GM18507 (cell line): ENCODE results near the gene OARD1.

ENCODE experiments used
- DNase-seq: peaks from one replicate; pipeline ENCODE4 v3.0.0; 2011; ENCODE audit warnings: low read depth; ENCODE audit not compliant: insufficient read length; ENCODE audit errors: extremely low spot score
- FAIRE-seq: peaks from 2 replicates; lab custom pipeline; 2011; peaks lifted over from hg19 to GRCh38; lab: Jason Lieb, UNC

Gene OARD1

DNA sequence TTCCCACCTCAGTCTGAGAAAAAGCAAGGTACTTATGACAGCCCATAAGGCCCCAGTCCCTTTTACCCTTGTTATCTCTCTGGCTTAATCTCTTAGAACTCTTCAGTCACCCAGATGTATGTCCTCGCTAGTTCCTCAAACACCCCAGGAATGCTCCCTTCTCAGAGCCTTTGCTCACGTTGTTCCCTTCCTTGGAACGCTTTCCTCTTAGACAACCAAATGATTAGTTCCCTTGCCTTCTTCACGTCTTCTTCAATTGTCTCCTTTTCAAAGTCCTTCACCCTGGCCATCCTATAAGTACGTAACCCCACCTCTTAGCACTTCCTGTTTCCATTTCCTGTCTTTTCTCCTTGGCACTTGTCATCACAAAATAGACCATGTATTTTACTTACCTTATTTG, 20.3 kb downstream of the OARD1 start:
- DNase-seq (no peak), FAIRE-seq (no peak)

DNA sequence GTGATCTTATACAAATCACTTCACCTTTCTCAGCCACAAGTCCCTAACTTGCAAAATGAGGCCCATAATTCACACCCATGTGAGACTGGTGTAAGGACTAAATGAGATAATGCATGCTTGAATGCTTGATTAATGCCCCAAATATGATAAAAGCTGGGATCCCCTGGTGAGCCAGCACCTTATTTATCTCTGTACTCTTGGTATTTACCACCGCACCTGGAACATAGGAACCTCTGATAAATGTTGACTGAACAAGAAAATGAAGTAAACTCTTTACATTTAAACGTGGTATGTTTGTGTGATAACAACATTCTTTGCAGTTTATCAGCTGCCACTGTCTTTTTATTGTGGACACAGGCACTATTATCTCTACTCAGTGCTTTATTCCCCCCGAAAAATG, 21.6 kb downstream of the OARD1 start:
- FAIRE-seq (no peak), DNase-seq (no peak)

DNA sequence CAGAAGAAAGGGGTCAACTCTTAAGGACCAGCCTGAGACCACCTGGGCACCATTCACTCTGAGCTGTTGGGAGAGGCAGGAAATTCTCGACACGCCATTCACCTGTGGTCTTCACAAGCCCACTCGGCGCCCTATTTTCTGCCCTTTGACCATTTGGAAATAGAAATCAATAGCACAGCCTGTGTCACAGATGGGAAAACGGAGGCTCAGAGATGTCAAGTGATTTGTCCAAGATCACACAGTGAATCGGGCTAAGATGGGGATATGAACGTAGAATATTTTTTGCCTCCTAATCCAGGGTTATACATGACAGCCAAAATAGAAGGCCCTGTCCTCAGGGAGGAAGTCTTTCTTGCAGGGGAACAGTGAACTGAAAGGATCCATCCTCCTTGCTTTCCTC, 22.2 kb downstream of the OARD1 start:
- no peak for FAIRE-seq
- no peak for DNase-seq

DNA sequence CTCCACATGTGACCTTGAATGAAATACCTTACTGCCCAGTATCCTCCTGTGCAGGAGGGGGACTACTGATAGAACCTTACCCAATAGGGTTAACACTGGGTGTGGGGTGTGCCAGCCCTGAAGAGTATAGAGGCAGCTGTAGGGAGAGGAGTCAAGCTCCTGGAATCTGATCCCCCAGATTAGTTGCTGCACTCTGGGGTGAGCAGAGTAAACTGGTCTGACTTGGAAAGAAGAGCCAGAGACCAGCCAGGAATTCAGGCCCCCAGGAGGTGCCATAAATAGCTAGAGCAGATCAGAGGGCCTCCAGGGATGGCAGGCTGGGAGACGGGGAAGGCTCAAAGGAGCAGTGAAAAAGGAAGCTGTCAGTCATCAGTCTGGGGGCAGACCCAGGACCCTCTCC, 22.6 kb downstream of the OARD1 start:
- no peak for DNase-seq
- FAIRE-seq: no peak

GRCh38 chr6:41047745-41048732, 24.1 kb downstream of the OARD1 start:
- FAIRE-seq (no peak), DNase-seq (no peak)

GRCh38 chr6:41047306-41047705, 24.9 kb downstream of the OARD1 start:
- FAIRE-seq: no peak

DNA sequence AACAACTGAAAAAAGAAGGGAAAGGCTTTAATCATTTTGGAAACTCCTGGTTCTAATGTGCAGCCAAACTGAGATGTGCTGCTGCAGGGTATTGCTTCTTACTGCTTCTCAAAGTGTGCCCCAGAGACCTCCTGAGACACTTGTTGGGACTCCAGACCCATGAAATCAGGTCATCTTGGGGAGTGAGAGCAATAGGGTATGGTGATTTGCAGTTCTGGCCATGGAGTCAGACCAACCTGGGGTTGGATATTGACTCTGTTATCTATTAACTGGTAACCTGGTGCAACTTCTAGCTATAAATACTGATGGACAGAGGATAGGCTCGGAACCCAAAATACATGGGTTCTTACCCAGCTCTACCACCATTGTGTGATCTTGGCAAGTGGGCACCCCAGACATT, 26.1 kb downstream of the OARD1 start:
- FAIRE-seq (no peak), DNase-seq (no peak)

More at GRCh38 chr6:41047306-41047705, 24.9 kb downstream of the OARD1 start:
- DNase-seq: no peak

GRCh38 chr6:41045664-41046063, 26.5 kb downstream of the OARD1 start:
- no peak for FAIRE-seq
- DNase-seq: no peak

DNA sequence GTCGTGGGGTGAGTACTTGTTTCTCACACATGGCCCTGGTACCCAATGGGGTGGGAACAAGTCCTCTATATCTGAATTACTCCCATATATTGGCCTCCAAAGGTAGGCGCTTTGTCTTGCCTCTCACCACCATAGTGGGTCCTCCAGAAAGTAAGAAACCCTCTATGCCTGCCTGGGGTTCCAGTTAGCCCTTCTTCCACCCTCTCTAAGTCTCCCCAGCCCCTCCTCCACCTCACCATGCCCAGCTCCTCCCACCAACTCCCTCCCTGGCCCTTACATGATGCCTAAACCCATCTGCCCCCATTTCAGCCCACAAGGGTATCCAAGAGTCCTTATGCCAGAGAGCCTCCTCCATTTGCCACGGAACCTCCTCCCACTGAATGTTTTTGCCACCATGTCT, 29.0 kb downstream of the OARD1 start:
- DNase-seq (no peak), FAIRE-seq (no peak)

- DNase-seq (no peak), FAIRE-seq (no peak)
These were observed 29.7 kb downstream of the OARD1 start, which contains the start of gene TSPO2 for GRCh38 chr6:41042226-41043055. Gene TSPO2, plus strand, starts transcription at chr6:41042467. Its CDS starts 519 bp downstream, at chr6:41042986.

DNA sequence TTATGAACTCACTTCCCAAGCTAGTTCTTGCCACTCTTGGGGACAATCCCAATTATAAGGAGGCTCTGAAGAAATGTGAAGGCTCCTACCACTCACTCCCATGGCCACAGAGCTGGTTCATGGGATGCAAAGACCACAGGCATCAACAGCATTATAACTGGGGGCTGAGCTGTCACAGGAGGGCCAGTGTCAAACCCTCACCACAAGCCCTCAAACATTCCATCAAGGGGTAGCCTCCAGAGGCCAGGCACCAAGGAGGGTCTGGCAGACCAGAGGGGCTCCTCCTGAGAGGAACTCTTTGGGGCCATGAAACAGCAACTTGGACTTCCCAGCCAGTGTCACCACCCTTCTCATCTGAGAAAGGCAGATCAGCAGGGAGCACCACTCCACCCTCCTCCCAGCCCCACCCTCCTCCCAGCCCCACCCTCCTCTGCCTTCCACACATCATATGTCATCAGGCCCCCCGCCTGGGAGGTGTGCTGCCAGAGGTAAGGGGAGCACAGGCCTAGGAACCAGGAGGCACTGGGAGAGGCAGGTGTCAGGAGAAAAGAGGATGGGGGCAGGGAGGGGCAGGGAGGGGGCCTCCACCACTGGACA, 31.1 kb downstream of the OARD1 start:
- FAIRE-seq: no peak
- DNase-seq: no peak

DNA sequence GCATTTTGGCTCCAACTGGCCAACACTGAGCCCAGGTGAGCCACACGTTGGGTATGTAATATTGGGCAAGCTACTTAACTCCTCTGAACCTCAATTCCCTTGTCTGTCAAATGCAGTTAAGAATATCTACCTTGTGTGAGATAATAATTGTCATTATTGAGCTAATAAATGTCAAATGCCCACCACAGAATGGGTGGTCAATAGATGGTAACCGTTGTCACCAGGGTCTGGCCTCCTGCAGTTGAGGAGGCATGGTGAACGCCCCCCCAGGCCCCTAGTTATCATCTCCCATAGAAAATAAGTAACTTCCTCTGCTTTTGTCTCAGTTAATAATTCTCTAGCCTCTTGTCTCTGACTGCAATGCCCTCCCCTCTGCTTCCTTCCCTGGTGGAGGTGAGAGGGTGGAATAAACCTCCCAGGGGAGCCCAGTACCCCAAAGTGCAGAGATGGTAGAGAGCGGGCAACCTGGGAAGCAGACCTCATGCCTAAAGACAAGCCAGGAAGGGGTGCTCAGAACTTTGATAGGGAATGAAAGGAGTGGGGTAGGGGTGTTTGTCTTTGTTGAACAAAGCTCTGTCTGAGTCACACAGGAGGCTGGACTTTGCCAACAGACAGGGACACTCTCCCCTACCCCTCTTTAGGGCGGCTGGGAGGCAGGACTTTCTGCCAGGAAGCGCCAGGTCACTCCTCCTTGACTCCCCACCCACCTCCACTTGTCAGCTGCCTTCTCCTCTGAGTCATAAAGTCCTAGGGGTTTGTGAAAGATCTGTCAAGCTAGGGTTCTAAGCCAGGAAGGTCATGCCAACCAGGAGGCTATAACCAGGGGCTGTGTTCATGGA, 31.8 kb downstream of the OARD1 start:
- FAIRE-seq (peak; percentile 66), DNase-seq (no peak)

- FAIRE-seq: peak; percentile 76
- DNase-seq: no peak
These were observed 32.8 kb downstream of the OARD1 start, which contains the start of gene UNC5CL for GRCh38 chr6:41039060-41039998. Gene UNC5CL, minus strand, starts transcription at chr6:41039221. Its CDS starts 4,147 bp downstream, at chr6:41035074.

- no peak for FAIRE-seq
These were observed 34.0 kb downstream of the OARD1 start for GRCh38 chr6:41038205-41038604.

DNA sequence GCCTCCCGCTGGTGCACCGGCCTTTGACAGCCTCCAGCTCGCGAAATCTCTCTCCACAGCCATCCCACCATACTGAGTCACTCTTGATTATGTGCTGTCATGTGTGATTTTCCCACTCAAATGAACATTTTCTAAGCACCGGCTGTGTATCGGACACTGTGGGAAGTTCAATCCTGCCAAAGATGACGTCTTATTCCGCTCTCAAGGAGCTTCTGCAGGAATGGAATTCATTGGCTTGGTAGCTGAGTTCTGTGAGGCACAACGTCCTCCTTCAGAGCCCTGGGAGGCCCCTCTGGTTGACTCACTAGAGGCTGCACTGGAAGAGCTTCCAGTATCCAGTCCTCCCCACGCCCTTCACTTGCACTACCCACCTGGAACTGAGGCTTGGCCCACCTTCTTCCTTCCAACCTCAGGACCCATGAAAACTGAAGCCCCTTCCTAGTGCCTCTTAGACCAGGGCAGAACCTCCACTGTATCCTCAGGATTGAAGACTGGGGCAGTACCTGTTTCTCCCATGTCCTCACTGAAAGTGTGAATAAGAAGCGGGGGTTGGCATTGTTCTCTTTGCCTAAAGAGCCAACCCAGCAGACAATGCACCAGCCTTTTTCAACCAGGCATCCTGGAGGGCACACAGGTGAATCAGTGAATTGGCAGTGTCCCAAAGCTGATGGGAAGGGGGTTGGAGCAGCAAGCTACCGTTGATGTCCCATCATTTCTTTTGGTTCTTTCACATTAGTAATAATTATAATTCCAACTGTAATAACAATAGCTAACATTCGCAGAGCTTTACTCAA, 34.9 kb downstream of the OARD1 start:
- no peak for DNase-seq
- no peak for FAIRE-seq

More at GRCh38 chr6:41038205-41038604, 34.0 kb downstream of the OARD1 start:
- DNase-seq: no peak

DNA sequence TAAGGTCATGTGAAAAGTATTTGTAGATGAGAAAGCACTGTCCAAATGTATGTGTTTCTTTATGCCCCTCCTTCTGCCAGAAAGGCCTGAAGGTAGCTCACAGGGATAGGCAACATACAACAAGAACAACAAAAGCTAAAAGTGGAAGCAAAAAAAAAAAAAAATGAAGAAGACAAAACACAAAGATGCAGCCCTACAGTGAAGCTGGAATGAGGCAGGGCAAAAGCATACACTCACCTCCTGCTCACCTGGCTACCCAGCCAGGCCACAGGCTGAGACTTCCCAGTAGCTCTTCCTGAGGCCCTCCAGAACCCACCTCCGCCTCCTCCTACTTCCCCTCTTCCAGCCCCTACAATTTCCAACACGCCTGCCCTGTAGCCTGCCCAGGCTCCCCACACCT, 35.6 kb downstream of the OARD1 start:
- FAIRE-seq (no peak), DNase-seq (no peak)

- no peak for FAIRE-seq
- no peak for DNase-seq
These were observed 36.0 kb downstream of the OARD1 start for GRCh38 chr6:41036186-41036585.
